Measurements from ENCODE around the gene CPED1.
"Not testable (repeated sequence)": the region's sequence is repeated elsewhere in the genome, so short reads cannot be mapped to it uniquely, and the experiment has no call there.

CPED1 gene

DNA sequence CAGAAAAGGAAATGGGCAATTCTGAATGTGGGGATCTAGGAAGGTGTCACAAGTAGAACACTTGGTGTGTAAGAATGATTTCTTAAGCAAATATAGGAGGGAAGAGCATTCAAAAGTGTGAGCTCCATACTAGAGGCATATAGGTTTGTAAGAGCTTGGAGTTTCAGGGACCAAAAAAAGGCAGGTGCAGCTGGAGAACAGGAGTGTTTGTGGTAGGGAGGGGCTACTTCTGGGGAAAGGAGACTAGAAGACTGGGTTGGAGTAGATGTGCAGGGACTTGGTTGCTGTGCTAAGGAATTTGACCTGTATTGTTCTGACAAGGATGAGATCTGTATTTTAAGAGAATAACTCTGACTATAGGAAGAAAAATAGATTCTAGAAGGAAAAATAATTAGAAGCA, 46.4 kb downstream of the CPED1 start:
- Histone ChIP-seq H3K14ac (ENCODE audit: low read length) (no peak overlapping the region), H3K9ac (ENCODE audit: low read depth, low read length, poor library complexity) (no peak overlapping the region), H2BK120ac (ENCODE audit: low read depth, low read length) (no peak overlapping the region)

DNA sequence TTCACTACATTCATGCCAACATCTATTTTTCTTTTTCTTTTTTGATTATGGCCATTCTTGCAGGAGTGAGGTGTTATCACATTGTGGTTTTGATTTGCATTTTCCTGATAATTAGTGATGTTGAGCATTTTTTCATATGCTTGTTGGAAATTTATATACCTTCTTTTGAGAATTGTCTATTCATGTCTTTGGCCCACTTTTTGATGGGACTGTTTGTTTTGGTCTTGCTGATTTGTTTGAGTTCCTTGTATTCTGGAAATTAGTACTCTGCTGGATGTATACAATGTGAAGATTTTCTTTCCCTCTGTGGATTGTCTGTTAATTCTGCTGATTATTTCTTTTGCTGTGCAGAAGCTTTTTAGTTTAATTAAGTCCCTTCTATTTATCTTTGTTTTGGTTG, 48.3 kb downstream of the CPED1 start:
- H3K4ac ChIP-seq (ENCODE audit: low read length); H3K27ac ChIP-seq (replicated peaks; ENCODE audit: low read length): not testable (repeated sequence)

More for the DNA sequence above, 46.4 kb downstream of the CPED1 start:
- Histone ChIP-seq H2BK12ac (ENCODE audit: low read length) (no peak overlapping the region), H3K27ac (replicated peaks; ENCODE audit: low read length) (no peak overlapping the region), H3K27me3 (ENCODE audit: control insufficient read depth in 3 of 3, insufficient read depth in 3 of 3, low read depth in 1 of 3, low read length in 3 of 3) (no peaks in the 10 kb centered on the region), H2BK15ac (ENCODE audit: low read length) (no peak overlapping the region), H3K23ac (ENCODE audit: low read depth, low read length, poor library complexity) (no peak overlapping the region), H2AFZ (ENCODE audit: low read length) (no peak overlapping the region), H3K4me2 (ENCODE audit: insufficient read depth, low read length, poor library complexity, severe bottlenecking) (no peak overlapping the region), H3K4me3 (ENCODE audit: low read length in 2 of 2) (no peak overlapping the region), H4K91ac (ENCODE audit: low read depth, low read length, poor library complexity) (no peak overlapping the region), H3K36me3 (replicated peaks in 1 of 2; ENCODE audit: control insufficient read depth in 2 of 2, insufficient read depth in 2 of 2, low read length in 2 of 2) (no peaks in the 10 kb centered on the region), H3K79me1 (ENCODE audit: low read depth, low read length) (no peaks in the 10 kb centered on the region), H3K9me3 (replicated peaks in 1 of 2; ENCODE audit: control insufficient read depth in 2 of 2, insufficient read depth in 1 of 2, low read depth in 1 of 2, low read length in 2 of 2) (no peaks in the 10 kb centered on the region), H3K18ac (ENCODE audit: low read length) (no peak overlapping the region), H2BK5ac (ENCODE audit: low read length) (no peak overlapping the region), H2AK5ac (ENCODE audit: low read depth, low read length) (no peak overlapping the region), H4K8ac (ENCODE audit: low read depth, low read length) (no peak overlapping the region), H3K4me1 (ENCODE audit: control insufficient read depth in 2 of 2, insufficient read depth in 1 of 2, low read depth in 1 of 2, low read length in 2 of 2) (no peaks in the 10 kb centered on the region), H3K4ac (ENCODE audit: low read length) (no peak overlapping the region)
- DNase-seq (ENCODE audit: low spot score): no peak

DNA sequence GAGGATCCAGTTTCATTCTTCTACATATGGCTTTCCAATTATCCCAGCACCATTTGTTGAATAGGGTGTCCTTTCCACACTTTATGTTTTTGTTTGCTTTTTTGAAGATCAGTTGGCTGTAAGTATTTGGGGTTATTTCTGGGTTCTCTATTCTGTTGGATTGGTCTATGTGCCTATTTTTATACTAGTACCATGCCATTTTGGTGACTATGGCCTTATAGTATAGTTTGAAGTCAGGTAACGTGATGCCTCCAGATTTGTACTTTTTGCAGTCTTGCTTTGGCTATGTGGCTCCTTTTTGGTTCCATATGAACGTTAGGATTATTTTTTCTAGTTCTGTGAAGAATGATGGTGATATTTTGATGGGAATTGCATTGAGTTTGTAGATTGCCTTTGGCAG, 48.8 kb downstream of the CPED1 start:
- not testable (repeated sequence) for H3K4me3 ChIP-seq (ENCODE audit: low read length in 2 of 2); H2AFZ ChIP-seq (ENCODE audit: low read length); H2AK5ac ChIP-seq (ENCODE audit: low read depth, low read length); H2BK5ac ChIP-seq (ENCODE audit: low read length); H2BK12ac ChIP-seq (ENCODE audit: low read length); H3K18ac ChIP-seq (ENCODE audit: low read length); H3K23ac ChIP-seq (ENCODE audit: low read depth, low read length, poor library complexity); H3K4me2 ChIP-seq (ENCODE audit: insufficient read depth, low read length, poor library complexity, severe bottlenecking); H3K4me1 ChIP-seq (ENCODE audit: control insufficient read depth in 2 of 2, insufficient read depth in 1 of 2, low read depth in 1 of 2, low read length in 2 of 2); DNase-seq (ENCODE audit: low spot score); H3K79me1 ChIP-seq (ENCODE audit: low read depth, low read length); H3K36me3 ChIP-seq (replicated peaks in 1 of 2; ENCODE audit: control insufficient read depth in 2 of 2, insufficient read depth in 2 of 2, low read length in 2 of 2); H4K8ac ChIP-seq (ENCODE audit: low read depth, low read length); H3K4ac ChIP-seq (ENCODE audit: low read length); H2BK15ac ChIP-seq (ENCODE audit: low read length); H3K27me3 ChIP-seq (ENCODE audit: control insufficient read depth in 3 of 3, insufficient read depth in 3 of 3, low read depth in 1 of 3, low read length in 3 of 3); H3K9me3 ChIP-seq (replicated peaks in 1 of 2; ENCODE audit: control insufficient read depth in 2 of 2, insufficient read depth in 1 of 2, low read depth in 1 of 2, low read length in 2 of 2); H2BK120ac ChIP-seq (ENCODE audit: low read depth, low read length); H3K27ac ChIP-seq (replicated peaks; ENCODE audit: low read length); H3K14ac ChIP-seq (ENCODE audit: low read length); H4K91ac ChIP-seq (ENCODE audit: low read depth, low read length, poor library complexity); H3K9ac ChIP-seq (ENCODE audit: low read depth, low read length, poor library complexity)
- no CpG with 5 or more reads among the region's 2 CpGs for WGBS, 2 donors (ENCODE audit: extremely low coverage in 2 of 2, insufficient read length in 2 of 2, insufficient replicate concordance in 1 of 2)

More for the DNA sequence above, 48.3 kb downstream of the CPED1 start:
- not testable (repeated sequence) for H2BK5ac ChIP-seq (ENCODE audit: low read length); H3K18ac ChIP-seq (ENCODE audit: low read length); H3K4me2 ChIP-seq (ENCODE audit: insufficient read depth, low read length, poor library complexity, severe bottlenecking); H3K9me3 ChIP-seq (replicated peaks in 1 of 2; ENCODE audit: control insufficient read depth in 2 of 2, insufficient read depth in 1 of 2, low read depth in 1 of 2, low read length in 2 of 2); H2BK15ac ChIP-seq (ENCODE audit: low read length); H3K27me3 ChIP-seq (ENCODE audit: control insufficient read depth in 3 of 3, insufficient read depth in 3 of 3, low read depth in 1 of 3, low read length in 3 of 3); H3K9ac ChIP-seq (ENCODE audit: low read depth, low read length, poor library complexity); H3K36me3 ChIP-seq (replicated peaks in 1 of 2; ENCODE audit: control insufficient read depth in 2 of 2, insufficient read depth in 2 of 2, low read length in 2 of 2); H3K79me1 ChIP-seq (ENCODE audit: low read depth, low read length); H2BK12ac ChIP-seq (ENCODE audit: low read length); H2BK120ac ChIP-seq (ENCODE audit: low read depth, low read length); H2AFZ ChIP-seq (ENCODE audit: low read length); DNase-seq (ENCODE audit: low spot score); H3K4me1 ChIP-seq (ENCODE audit: control insufficient read depth in 2 of 2, insufficient read depth in 1 of 2, low read depth in 1 of 2, low read length in 2 of 2); H4K8ac ChIP-seq (ENCODE audit: low read depth, low read length); H3K23ac ChIP-seq (ENCODE audit: low read depth, low read length, poor library complexity); H3K4me3 ChIP-seq (ENCODE audit: low read length in 2 of 2); H2AK5ac ChIP-seq (ENCODE audit: low read depth, low read length); H4K91ac ChIP-seq (ENCODE audit: low read depth, low read length, poor library complexity); H3K14ac ChIP-seq (ENCODE audit: low read length)

GRCh38 chr7:121037957-121038716, 49.6 kb downstream of the CPED1 start:
- Histone ChIP-seq H3K27me3 (ENCODE audit: control insufficient read depth in 3 of 3, insufficient read depth in 3 of 3, low read depth in 1 of 3, low read length in 3 of 3) (no peaks in the 10 kb centered on the region), H2BK12ac (ENCODE audit: low read length) (no peak overlapping the region), H2AK5ac (ENCODE audit: low read depth, low read length) (no peak overlapping the region), H3K36me3 (replicated peaks in 1 of 2; ENCODE audit: control insufficient read depth in 2 of 2, insufficient read depth in 2 of 2, low read length in 2 of 2) (no peaks in the 10 kb centered on the region), H2AFZ (ENCODE audit: low read length) (no peak overlapping the region), H3K14ac (ENCODE audit: low read length) (no peak overlapping the region), H4K91ac (ENCODE audit: low read depth, low read length, poor library complexity) (no peak overlapping the region), H3K4ac (ENCODE audit: low read length) (no peak overlapping the region), H2BK120ac (ENCODE audit: low read depth, low read length) (no peak overlapping the region), H2BK15ac (ENCODE audit: low read length) (no peak overlapping the region), H3K79me1 (ENCODE audit: low read depth, low read length) (no peaks in the 10 kb centered on the region), H4K8ac (ENCODE audit: low read depth, low read length) (no peak overlapping the region), H3K4me3 (ENCODE audit: low read length in 2 of 2) (no peak overlapping the region), H3K27ac (replicated peaks; ENCODE audit: low read length) (no peak overlapping the region), H3K9me3 (replicated peaks in 1 of 2; ENCODE audit: control insufficient read depth in 2 of 2, insufficient read depth in 1 of 2, low read depth in 1 of 2, low read length in 2 of 2) (peaks cover 0 to 1% of the 10 kb centered on the region in 2 donors), H3K23ac (ENCODE audit: low read depth, low read length, poor library complexity) (no peak overlapping the region), H3K4me1 (ENCODE audit: control insufficient read depth in 2 of 2, insufficient read depth in 1 of 2, low read depth in 1 of 2, low read length in 2 of 2) (no peaks in the 10 kb centered on the region), H3K18ac (ENCODE audit: low read length) (no peak overlapping the region), H3K9ac (ENCODE audit: low read depth, low read length, poor library complexity) (no peak overlapping the region), H2BK5ac (ENCODE audit: low read length) (no peak overlapping the region), H3K4me2 (ENCODE audit: insufficient read depth, low read length, poor library complexity, severe bottlenecking) (no peak overlapping the region)
- no peak for DNase-seq (ENCODE audit: low spot score)
- WGBS, 2 donors (ENCODE audit: extremely low coverage in 2 of 2, insufficient read length in 2 of 2, insufficient replicate concordance in 1 of 2): no CpG with 5 or more reads among the region's 4 CpGs
